GM18873 (cell line): Measurements from ENCODE around the gene LRRC23.

Experiments used
- ATAC-seq: cut with Tn5 transposase; IDR thresholded peaks from one replicate; pipeline ENCODE4 v1.9.1; 2021; ENCODE audit warnings: mild to moderate bottlenecking, moderate library complexity, moderate number of reproducible peaks; ENCODE audit not compliant: unreplicated experiment, low FRiP score

Gene LRRC23

GRCh38 chr12:6941782-6942181 is 37.2 kb downstream of the LRRC23 start:
- ATAC-seq: no peak

- no peak for ATAC-seq
Measured at GRCh38 chr12:6942331-6942665, 37.7 kb downstream of the LRRC23 start.

- ATAC-seq: peak; percentile 7
Measured at GRCh38 chr12:6943389-6943721, 38.7 kb downstream of the LRRC23 start.

GRCh38 chr12:6943722-6944380 is 39.2 kb downstream of the LRRC23 start, which contains the start of the genes C12orf57 and RNU7-1:
Gene C12orf57 (plus strand): TSS chr12:6944022. CDS start chr12:6944122, 100 bp downstream.
Gene RNU7-1 (plus strand): TSS chr12:6943816.
- peak; percentile 32 for ATAC-seq

- ATAC-seq: peak; percentile 25
Measured at GRCh38 chr12:6944381-6945186, 40.0 kb downstream of the LRRC23 start.

- no peak for ATAC-seq
Measured at GRCh38 chr12:6945613-6946012, 41.0 kb downstream of the LRRC23 start.

- no peak for ATAC-seq
Measured at GRCh38 chr12:6946033-6946919, 41.7 kb downstream of the LRRC23 start.

GRCh38 chr12:6946920-6947374 is 42.3 kb downstream of the LRRC23 start:
- no peak for ATAC-seq

- no peak for ATAC-seq
Measured at GRCh38 chr12:6947615-6948014, 43.0 kb downstream of the LRRC23 start.

- no peak for ATAC-seq
Measured at GRCh38 chr12:6948873-6949594, 44.4 kb downstream of the LRRC23 start.

- ATAC-seq: no peak
Measured at GRCh38 chr12:6950401-6950801, 45.8 kb downstream of the LRRC23 start.

- no peak for ATAC-seq
Measured at GRCh38 chr12:6950811-6951540, 46.4 kb downstream of the LRRC23 start, which contains the start of gene PTPN6. Gene PTPN6 (plus strand): TSS chr12:6951356. CDS start chr12:6951513, 157 bp downstream.

GRCh38 chr12:6951551-6952120 is 47.0 kb downstream of the LRRC23 start:
- ATAC-seq: no peak

GRCh38 chr12:6952121-6952862 is 47.7 kb downstream of the LRRC23 start:
- ATAC-seq: no peak

- no peak for ATAC-seq
Measured at GRCh38 chr12:6952863-6953441, 48.3 kb downstream of the LRRC23 start.

GRCh38 chr12:6953442-6954315 is 49.1 kb downstream of the LRRC23 start:
- ATAC-seq: peak; percentile 40
